Measurements from ENCODE around the gene LRRC7. TPM values are rescaled to one million over a fixed set of nuclear protein-coding genes. Genes with fewer than 3 reads are reported as not detected.

LRRC7 gene
- total and polyA plus RNA-seq, 11 donors: 0.25 to 4.1 (median 0.49) TPM; not detected in 1

GRCh38 chr1:69679965-69680364 lies 112.2 kb downstream of the LRRC7 start:
- Histone ChIP-seq H3K27me3 (no peaks in the 10 kb centered on the region), H3K4me1 (no peaks in the 10 kb centered on the region), H3K4me3 (no peak overlapping the region), H3K36me3 (no peaks in the 10 kb centered on the region), H3K27ac (no peak overlapping the region), H3K9me3 (no peaks in the 10 kb centered on the region)
- intact Hi-C loops (cut with DNase I): no loop called here
- ATAC-seq (no peak), DNase-seq (no peak)
- WGBS, 4 donors: 92 to 99% (median 95%) methylated on average over 2 of the region's 2 CpGs
- TF ChIP-seq, protein P1, sequence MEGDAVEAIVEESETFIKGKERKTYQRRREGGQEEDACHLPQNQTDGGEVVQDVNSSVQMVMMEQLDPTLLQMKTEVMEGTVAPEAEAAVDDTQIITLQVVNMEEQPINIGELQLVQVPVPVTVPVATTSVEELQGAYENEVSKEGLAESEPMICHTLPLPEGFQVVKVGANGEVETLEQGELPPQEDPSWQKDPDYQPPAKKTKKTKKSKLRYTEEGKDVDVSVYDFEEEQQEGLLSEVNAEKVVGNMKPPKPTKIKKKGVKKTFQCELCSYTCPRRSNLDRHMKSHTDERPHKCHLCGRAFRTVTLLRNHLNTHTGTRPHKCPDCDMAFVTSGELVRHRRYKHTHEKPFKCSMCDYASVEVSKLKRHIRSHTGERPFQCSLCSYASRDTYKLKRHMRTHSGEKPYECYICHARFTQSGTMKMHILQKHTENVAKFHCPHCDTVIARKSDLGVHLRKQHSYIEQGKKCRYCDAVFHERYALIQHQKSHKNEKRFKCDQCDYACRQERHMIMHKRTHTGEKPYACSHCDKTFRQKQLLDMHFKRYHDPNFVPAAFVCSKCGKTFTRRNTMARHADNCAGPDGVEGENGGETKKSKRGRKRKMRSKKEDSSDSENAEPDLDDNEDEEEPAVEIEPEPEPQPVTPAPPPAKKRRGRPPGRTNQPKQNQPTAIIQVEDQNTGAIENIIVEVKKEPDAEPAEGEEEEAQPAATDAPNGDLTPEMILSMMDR (IDR thresholded peaks at IDR 0.05): no peak
- TF ChIP-seq POLR2A (IDR thresholded peaks at IDR 0.05): no peak

GRCh38 chr1:69686367-69686984 lies 118.8 kb downstream of the LRRC7 start:
- H3K9me3 ChIP-seq: peaks cover 0 to 14% (median 0%) of the 10 kb centered on the region in 12 donors
- no peak for ATAC-seq
- intact Hi-C loops (cut with DNase I): no loop called here
- H3K36me3 ChIP-seq: no peaks in the 10 kb centered on the region
- H3K27me3 ChIP-seq: no peaks in the 10 kb centered on the region
- no peak overlapping the region for H3K4me3 ChIP-seq
- 90 to 97% (median 93%) methylated on average over 1 of the region's 1 CpG for WGBS, 4 donors
- no peak for DNase-seq
- TF ChIP-seq, protein P1 (IDR thresholded peaks at IDR 0.05): peak in 2 of 12 donors; percentile 31 to 47
- TF ChIP-seq POLR2A (IDR thresholded peaks at IDR 0.05): no peak
- H3K27ac ChIP-seq: no peak overlapping the region
- no peaks in the 10 kb centered on the region for H3K4me1 ChIP-seq

DNA sequence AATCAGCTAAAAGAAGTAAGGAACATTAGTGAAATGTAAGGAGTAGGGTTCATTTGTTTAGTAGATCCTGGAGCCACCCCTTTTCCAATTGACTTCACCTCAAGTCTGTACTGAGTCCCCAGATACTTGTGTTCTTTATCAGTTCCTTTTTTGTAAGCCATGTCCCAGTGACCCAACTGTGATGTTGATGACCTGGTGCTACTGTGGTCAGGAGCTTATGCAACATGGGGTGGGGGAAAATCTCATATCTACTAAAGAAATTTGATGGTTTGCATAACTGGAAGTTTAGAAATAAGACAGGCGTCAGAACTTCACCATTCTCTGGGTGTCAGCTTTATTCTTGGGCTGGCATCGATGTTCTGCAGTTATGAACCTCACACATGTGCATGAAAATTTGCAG lies 120.5 kb downstream of the LRRC7 start:
- intact Hi-C loops (cut with DNase I): no loop called here
- Histone ChIP-seq H3K27ac (no peak overlapping the region), H3K9me3 (peaks cover 0 to 14% (median 0%) of the 10 kb centered on the region in 12 donors), H3K36me3 (no peaks in the 10 kb centered on the region), H3K27me3 (no peaks in the 10 kb centered on the region), H3K4me1 (no peaks in the 10 kb centered on the region), H3K4me3 (no peak overlapping the region)
- no peak for DNase-seq
- no peak for ATAC-seq
- no peak for TF ChIP-seq POLR2A (IDR thresholded peaks at IDR 0.05)
- TF ChIP-seq, protein P1 (IDR thresholded peaks at IDR 0.05): no peak
- 60 to 87% (median 75%) methylated on average over 2 of the region's 2 CpGs for WGBS, 4 donors

DNA sequence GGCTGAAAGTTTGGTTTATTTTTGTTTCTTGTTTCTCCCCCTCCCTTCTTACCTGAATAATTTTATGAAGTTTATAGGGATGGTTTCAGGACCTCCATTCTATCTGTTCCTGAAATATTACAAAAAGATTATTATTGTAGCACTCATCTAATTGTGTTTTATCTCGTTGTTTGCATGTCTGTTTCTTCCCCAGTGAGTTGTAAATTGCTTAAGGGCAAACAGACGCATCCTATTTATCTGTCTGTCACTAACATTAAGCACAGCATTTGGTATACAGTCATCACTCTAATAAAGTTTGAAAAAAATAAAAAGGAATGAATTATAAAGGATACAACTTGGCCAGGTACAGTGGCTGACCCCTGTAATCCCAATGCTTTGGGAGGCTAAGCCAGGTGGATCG lies 123.5 kb downstream of the LRRC7 start:
- intact Hi-C loops (cut with DNase I): no loop called here
- H3K27ac ChIP-seq: no peak overlapping the region
- H3K4me3 ChIP-seq: no peak overlapping the region
- H3K4me1 ChIP-seq: no peaks in the 10 kb centered on the region
- 43 to 69% (median 53%) methylated on average over 3 of the region's 3 CpGs for WGBS, 4 donors
- ATAC-seq: no peak
- TF ChIP-seq, protein P1 (IDR thresholded peaks at IDR 0.05): no peak
- TF ChIP-seq POLR2A (IDR thresholded peaks at IDR 0.05): no peak
- no peak for DNase-seq
- H3K36me3 ChIP-seq: no peaks in the 10 kb centered on the region
- H3K9me3 ChIP-seq: peaks cover 0 to 11% (median 0%) of the 10 kb centered on the region in 12 donors
- no peaks in the 10 kb centered on the region for H3K27me3 ChIP-seq
